ENCODE data around the gene CDK17.
"Not testable (repeated sequence)": the region's sequence is repeated elsewhere in the genome, so short reads cannot be mapped to it uniquely, and the experiment has no call there.

The CDK17 gene

GRCh38 chr12:96399919-96400630 lies at the start of gene CDK17:
Gene CDK17 (minus strand): TSS chr12:96400439. CDS start chr12:96334836, 65,603 bp downstream.
- in situ Hi-C loops (cut with MboI; ENCODE audit: low sequenced_read_pairs) = no loop called here

GRCh38 chr12:96448300-96448699 lies 48.1 kb upstream of the CDK17 start:
- in situ Hi-C loops (cut with MboI; ENCODE audit: low sequenced_read_pairs) = no loop called here

- in situ Hi-C loops (cut with MboI; ENCODE audit: low sequenced_read_pairs) = no loop called here
Measured at GRCh38 chr12:96447256-96447655, 47.0 kb upstream of the CDK17 start.

DNA sequence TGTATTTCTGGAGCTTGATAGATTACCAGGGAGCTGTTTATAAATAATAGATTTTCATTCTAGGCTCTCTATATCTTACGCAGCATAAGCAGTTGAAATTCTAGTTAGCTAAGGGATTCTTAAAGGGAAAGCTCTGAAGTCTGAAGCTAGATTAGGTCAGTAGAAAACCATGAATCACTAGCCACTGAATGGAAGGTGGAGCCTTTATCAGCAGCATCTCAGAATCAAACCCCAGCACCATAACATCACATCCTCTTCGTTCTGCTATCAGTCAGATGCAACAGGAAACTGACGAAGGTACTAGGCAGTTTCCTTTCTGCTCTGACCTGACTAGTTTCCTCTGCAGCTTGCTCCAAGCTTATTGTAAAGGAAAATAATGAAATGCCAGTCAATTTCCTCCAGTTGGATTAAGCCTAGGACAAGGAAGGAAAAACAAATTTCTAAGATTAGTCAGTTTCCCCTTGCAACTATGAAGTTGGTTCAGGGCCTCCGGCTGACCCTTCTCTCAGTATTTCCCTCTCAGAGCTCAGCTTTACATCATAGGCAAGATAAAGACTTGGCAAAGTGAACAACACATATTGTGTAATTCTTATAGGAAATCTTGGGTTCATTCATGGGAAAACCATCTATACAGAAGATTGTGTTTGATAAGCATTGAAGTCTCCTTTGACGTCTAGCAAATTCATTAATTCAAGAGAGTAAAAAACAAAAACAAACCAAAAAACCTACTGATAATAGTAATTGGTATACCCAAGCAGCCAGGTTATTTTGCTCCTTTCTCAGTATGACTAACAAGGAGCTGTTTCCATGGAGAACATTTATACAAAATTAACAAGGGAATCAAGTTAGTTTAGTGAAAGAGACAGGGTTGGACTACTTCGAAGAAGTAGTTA lies 45.7 kb upstream of the CDK17 start:
- in situ Hi-C loops (cut with MboI; ENCODE audit: low sequenced_read_pairs) = no loop called here

DNA sequence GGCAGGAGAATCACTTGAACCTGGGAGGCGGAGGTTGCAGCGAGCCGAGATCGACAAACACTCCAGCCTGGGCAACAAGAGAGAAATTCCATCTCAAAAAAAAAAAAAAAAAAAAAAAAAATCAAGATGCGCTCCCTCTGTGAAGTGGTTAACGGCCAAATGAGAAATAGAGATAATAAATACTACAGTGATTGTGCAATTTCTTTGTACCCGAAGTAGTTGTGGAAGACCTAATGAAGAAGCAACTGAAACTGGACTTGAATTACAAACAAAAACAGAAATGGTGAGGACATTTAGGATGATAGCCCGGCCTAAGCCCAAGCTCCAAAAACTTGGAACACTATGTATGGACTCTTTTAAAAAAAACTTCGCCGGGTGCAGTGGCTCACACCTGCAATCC lies 44.2 kb upstream of the CDK17 start:
- in situ Hi-C loops (cut with MboI; ENCODE audit: low sequenced_read_pairs) = no loop called here

DNA sequence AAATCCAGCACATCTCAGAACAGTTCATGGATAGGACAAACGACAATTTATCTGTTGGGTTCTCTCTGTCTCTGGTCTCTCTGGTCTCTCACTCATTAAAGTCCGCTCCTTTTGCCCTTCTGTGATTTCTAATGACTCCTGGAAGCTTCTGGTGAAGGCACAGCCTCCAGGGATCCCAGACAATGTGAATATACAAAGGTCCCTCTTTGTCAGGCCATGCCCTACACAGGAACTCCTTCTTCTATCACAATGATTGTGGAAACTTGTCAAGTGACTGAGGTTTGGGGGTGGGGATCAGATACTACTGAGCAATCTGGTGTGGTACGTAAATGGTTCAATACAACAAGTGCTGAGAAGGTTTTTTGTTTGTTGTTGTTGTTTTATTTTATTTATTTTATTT lies 42.7 kb upstream of the CDK17 start:
- in situ Hi-C loops (cut with MboI; ENCODE audit: low sequenced_read_pairs) = no loop called here

- in situ Hi-C loops (cut with MboI; ENCODE audit: low sequenced_read_pairs) = no loop called here
Measured at GRCh38 chr12:96441816-96442215, 41.6 kb upstream of the CDK17 start.

- in situ Hi-C loops (cut with MboI; ENCODE audit: low sequenced_read_pairs) = no loop called here
Measured at GRCh38 chr12:96438330-96438729, 38.1 kb upstream of the CDK17 start.

DNA sequence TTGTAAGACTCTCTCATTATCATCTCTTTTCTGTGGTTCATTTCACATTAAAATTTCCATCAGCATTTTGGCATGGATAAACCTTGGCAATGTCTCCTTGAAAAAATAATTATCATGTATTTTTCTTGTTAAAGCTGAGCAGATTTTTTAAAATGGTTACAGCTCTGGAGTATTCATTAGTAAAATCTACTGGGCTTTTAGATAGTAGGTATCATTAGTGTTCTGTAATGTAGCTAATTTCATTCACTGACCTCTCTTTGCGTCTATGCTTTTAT lies 36.9 kb upstream of the CDK17 start:
- in situ Hi-C loops (cut with MboI; ENCODE audit: low sequenced_read_pairs) = no loop called here

- in situ Hi-C loops (cut with MboI; ENCODE audit: low sequenced_read_pairs) = no loop called here
Measured at GRCh38 chr12:96436366-96437170, 36.3 kb upstream of the CDK17 start.

DNA sequence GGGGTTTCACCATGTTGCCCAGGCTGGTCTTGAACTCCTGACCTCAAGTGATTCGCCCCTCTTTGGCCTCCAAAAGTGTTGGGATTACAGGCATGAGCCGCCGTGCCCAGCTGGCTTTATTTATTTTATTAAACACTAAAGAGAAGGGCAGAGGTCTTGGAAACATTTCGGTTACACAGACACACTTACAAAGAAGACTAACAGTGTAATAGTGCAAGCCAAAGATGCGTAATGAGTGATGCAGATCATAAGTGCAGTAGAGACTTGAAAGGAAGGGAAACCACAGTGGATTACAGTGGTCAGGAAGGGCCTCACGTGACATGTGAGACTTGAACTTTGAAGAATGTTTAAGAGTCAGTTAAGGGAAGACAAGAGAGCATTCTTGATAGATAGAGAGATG lies 33.9 kb upstream of the CDK17 start:
- in situ Hi-C loops (cut with MboI; ENCODE audit: low sequenced_read_pairs) = no loop called here

- in situ Hi-C loops (cut with MboI; ENCODE audit: low sequenced_read_pairs) = not testable (repeated sequence)
Measured at GRCh38 chr12:96432496-96433321, 32.5 kb upstream of the CDK17 start.

DNA sequence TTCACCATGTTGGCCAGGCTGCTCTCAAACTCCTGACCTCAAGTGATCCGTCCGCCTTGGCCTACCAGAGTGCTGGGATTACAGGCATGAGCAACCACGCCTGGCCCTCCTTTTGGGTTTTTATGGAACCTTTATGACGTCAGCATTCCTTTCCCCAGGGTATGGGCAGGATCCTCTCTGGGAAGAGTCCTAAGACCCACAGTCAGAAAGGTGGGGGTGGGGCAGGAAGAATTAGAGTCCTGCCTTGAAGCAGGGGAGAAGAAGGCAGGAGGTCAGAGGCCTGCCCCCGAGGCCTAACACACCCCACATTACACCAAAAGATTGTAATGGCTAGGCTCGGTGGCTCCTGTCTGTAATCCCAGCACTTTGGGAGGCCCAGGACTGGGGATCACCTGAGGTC lies 30.8 kb upstream of the CDK17 start:
- in situ Hi-C loops (cut with MboI; ENCODE audit: low sequenced_read_pairs) = no loop called here

DNA sequence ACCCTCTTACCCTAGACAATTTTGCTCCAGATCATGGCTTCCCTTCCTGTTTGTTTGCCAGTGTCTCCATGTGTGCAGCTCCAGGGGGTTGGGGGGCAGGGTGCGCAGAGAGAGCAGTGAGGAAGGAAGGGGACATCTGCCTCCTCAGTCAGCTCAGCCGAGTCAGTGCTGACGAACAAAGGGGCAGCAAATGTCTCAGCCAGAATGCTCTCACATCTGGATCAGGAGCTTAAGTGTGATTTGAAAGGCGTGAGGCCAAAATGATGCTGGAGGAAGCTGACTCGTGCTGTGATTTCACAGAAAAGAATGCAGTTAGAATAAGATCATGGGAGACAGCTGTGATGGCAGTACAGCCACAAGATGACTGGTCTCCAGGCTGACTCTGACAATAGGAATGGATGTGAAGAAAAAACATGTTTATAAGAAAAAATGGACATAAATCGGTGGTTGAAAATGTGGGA lies 27.1 kb upstream of the CDK17 start:
- in situ Hi-C loops (cut with MboI; ENCODE audit: low sequenced_read_pairs) = no loop called here

- in situ Hi-C loops (cut with MboI; ENCODE audit: low sequenced_read_pairs) = no loop called here
Measured at GRCh38 chr12:96425951-96426350, 25.7 kb upstream of the CDK17 start.

GRCh38 chr12:96425321-96425720 lies 25.1 kb upstream of the CDK17 start:
- in situ Hi-C loops (cut with MboI; ENCODE audit: low sequenced_read_pairs) = no loop called here

DNA sequence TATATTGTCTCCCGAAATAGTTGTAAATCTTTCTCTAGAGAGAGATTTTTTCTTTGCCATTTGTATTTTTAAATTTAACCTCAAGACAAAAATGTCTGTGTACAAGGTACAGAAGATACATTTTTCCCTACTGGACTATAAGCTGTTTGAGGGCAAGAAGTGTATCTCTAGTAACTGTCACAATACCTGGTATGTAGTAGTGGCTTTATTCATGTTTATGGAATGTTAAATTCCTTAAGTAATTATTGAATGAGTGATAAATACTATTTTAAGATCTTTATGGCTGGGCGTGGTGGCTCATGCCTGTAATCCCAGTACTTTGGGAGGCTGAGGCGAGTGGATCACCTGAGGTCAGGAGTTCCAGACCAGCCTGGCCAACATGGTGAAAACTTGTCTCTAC lies 24.4 kb upstream of the CDK17 start:
- in situ Hi-C loops (cut with MboI; ENCODE audit: low sequenced_read_pairs) = no loop called here

- in situ Hi-C loops (cut with MboI; ENCODE audit: low sequenced_read_pairs) = no loop called here
Measured at GRCh38 chr12:96422192-96422591, 22.0 kb upstream of the CDK17 start.

DNA sequence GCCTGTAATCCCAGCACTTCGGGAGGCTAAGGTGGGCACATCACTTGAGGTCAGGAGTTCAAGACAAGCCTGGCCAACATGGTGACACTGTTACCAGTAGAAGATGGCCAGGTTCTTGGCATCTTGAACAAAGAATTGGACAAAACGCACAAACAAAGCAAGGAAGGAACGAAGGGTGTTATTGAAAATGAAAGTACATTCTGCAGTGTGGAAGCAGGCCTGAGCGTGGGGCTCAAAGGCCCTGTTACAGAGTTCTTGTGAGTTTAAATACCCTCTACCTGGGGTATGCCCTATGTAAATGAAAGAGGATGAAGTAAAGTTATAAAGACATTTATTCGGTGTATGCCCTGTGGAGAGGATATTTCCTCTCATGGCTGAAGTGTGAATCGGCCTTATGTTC lies 20.8 kb upstream of the CDK17 start:
- in situ Hi-C loops (cut with MboI; ENCODE audit: low sequenced_read_pairs) = no loop called here

DNA sequence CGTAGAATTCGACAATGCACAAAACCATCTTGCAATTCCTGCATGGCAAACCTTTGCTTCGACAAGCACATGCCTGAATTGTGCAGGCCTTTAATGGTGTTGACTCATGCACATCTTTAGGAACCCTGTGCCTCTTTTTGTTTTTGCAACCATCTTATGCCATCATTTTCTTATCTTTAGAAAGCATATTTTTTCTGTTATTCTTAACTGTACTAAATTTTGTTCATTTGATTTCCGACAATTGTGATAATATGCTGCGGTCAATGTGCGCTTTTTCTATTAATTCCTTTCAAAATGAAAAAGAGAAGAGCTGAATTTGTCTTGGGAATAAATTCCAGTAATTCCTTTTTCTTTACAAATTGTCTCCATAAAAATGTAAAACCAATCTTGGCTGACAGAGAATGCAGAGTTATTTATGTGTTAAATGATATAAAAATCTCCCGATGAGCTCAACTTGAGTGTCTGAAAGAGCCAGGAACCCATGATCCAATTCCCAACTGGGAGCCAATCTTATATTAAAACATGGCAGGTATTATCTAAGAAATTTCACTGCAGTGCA lies 20.1 kb upstream of the CDK17 start:
- in situ Hi-C loops (cut with MboI; ENCODE audit: low sequenced_read_pairs) = no loop called here

Data from HL-60/S4 treated with phorbol 12-myristate 13-acetate at 8.2 ng/mL for 4 days and 3 days (cell line).